Measurements from ENCODE around the gene CORO2B.

CORO2B gene

DNA sequence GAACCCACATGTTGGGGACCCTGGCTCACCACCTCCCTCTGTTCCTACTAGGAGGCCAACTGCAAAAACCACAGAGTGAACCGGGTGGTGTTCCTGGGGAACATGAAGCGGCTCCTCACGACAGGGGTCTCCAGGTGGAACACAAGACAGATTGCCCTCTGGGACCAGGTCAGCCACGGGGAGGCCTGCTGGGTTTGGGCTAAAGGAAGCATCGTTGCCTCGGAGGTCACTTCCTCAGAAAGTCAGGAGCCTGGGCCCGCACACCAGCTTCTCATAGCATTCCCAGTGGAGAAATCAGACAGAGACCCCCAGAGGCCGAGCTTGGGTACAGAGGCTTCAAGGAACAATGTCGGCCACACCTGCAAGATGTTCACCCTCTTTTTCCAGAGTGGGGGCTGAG is 135.1 kb downstream of the CORO2B start:
- no peak for DNase-seq (ENCODE audit: low read depth, low spot score)
- H3K9ac ChIP-seq (ENCODE audit: insufficient read length): no peak overlapping the region
- H3K4me3 ChIP-seq: no peak overlapping the region
- H3K27ac ChIP-seq: no peak overlapping the region
- no peak for TF ChIP-seq EZH2 (IDR thresholded peaks at IDR 0.05)
- TF ChIP-seq FOXP2 (optimal IDR thresholded peaks at IDR 0.05; ENCODE audit: control extremely low read depth, extremely low read length, insufficient read depth): no peak
- TF ChIP-seq POLR2AphosphoS5 (IDR thresholded peaks at IDR 0.05; ENCODE audit: borderline replicate concordance, low read depth, low read length): no peak
- H3K9me3 ChIP-seq (ENCODE audit: low read depth, low read length): no peaks in the 10 kb centered on the region
- H3K36me3 ChIP-seq (ENCODE audit: insufficient read depth, low read length): no peaks in the 10 kb centered on the region

GRCh38 chr15:68715111-68715510 is 136.3 kb downstream of the CORO2B start:
- Histone ChIP-seq H3K9me3 (ENCODE audit: low read depth, low read length) (no peaks in the 10 kb centered on the region), H3K9ac (ENCODE audit: insufficient read length) (no peak overlapping the region), H3K27ac (no peak overlapping the region), H3K36me3 (ENCODE audit: insufficient read depth, low read length) (no peaks in the 10 kb centered on the region), H3K4me3 (no peak overlapping the region)
- DNase-seq (ENCODE audit: low read depth, low spot score): no peak
- no peak for TF ChIP-seq EZH2 (IDR thresholded peaks at IDR 0.05)
- no peak for TF ChIP-seq POLR2AphosphoS5 (IDR thresholded peaks at IDR 0.05; ENCODE audit: borderline replicate concordance, low read depth, low read length)
- no peak for TF ChIP-seq FOXP2 (optimal IDR thresholded peaks at IDR 0.05; ENCODE audit: control extremely low read depth, extremely low read length, insufficient read depth)

GRCh38 chr15:68717951-68718350 is 139.2 kb downstream of the CORO2B start:
- H3K36me3 ChIP-seq (ENCODE audit: insufficient read depth, low read length): no peaks in the 10 kb centered on the region
- H3K4me3 ChIP-seq: no peak overlapping the region
- DNase-seq (ENCODE audit: low read depth, low spot score): no peak
- H3K9ac ChIP-seq (ENCODE audit: insufficient read length): no peak overlapping the region
- no peak overlapping the region for H3K27ac ChIP-seq
- TF ChIP-seq EZH2 (IDR thresholded peaks at IDR 0.05) (no peak), POLR2AphosphoS5 (IDR thresholded peaks at IDR 0.05; ENCODE audit: borderline replicate concordance, low read depth, low read length) (no peak), FOXP2 (optimal IDR thresholded peaks at IDR 0.05; ENCODE audit: control extremely low read depth, extremely low read length, insufficient read depth) (no peak)
- no peaks in the 10 kb centered on the region for H3K9me3 ChIP-seq (ENCODE audit: low read depth, low read length)

DNA sequence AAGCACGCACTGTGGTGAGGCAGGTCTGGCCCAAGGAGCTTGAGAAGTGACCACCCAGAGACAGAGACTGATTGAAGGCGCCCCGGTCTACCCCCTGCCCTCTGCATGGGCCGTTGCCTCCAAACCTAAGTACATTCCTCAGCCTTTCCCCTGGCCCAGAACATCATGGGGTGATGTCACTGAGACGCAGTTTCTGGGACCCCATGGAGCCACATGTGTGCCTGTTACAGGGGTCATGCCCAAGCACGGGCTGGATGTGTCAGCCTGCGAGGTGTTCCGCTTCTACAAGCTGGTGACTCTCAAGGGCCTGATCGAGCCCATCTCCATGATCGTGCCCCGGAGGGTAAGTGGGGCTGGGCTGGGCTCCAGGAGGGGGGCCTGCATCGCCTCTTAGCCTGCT is 139.7 kb downstream of the CORO2B start:
- TF ChIP-seq POLR2AphosphoS5 (IDR thresholded peaks at IDR 0.05; ENCODE audit: borderline replicate concordance, low read depth, low read length) (no peak), EZH2 (IDR thresholded peaks at IDR 0.05) (no peak), FOXP2 (optimal IDR thresholded peaks at IDR 0.05; ENCODE audit: control extremely low read depth, extremely low read length, insufficient read depth) (no peak)
- Histone ChIP-seq H3K9ac (ENCODE audit: insufficient read length) (no peak overlapping the region), H3K36me3 (ENCODE audit: insufficient read depth, low read length) (no peaks in the 10 kb centered on the region), H3K27ac (no peak overlapping the region), H3K9me3 (ENCODE audit: low read depth, low read length) (no peaks in the 10 kb centered on the region), H3K4me3 (no peak overlapping the region)
- DNase-seq (ENCODE audit: low read depth, low spot score): no peak

GRCh38 chr15:68719051-68719450 is 140.3 kb downstream of the CORO2B start:
- H3K9me3 ChIP-seq (ENCODE audit: low read depth, low read length): no peaks in the 10 kb centered on the region
- H3K4me3 ChIP-seq: no peak overlapping the region
- no peak overlapping the region for H3K9ac ChIP-seq (ENCODE audit: insufficient read length)
- no peak for TF ChIP-seq FOXP2 (optimal IDR thresholded peaks at IDR 0.05; ENCODE audit: control extremely low read depth, extremely low read length, insufficient read depth)
- TF ChIP-seq EZH2 (IDR thresholded peaks at IDR 0.05): no peak
- no peak for TF ChIP-seq POLR2AphosphoS5 (IDR thresholded peaks at IDR 0.05; ENCODE audit: borderline replicate concordance, low read depth, low read length)
- no peak for DNase-seq (ENCODE audit: low read depth, low spot score)
- H3K27ac ChIP-seq: no peak overlapping the region
- H3K36me3 ChIP-seq (ENCODE audit: insufficient read depth, low read length): no peaks in the 10 kb centered on the region

DNA sequence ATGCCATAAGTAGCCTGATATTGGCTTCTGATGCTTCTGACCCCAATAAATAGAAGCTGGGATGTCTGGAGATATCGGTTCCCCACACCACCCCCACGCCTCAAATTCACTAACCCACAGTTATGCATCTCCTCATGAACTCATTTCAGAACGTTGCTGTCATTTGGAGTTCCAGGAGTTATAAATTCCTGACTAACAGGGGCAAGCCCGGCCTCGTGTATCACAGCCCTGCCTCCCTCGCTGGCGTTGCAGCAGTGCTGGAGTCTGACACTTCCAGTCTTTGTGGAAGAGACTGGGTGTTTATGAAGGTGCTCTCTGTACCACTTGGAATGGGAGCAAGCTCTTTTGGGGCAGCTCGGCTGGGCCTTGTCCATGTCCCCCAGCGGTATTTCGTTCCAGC is 140.9 kb downstream of the CORO2B start:
- TF ChIP-seq FOXP2 (optimal IDR thresholded peaks at IDR 0.05; ENCODE audit: control extremely low read depth, extremely low read length, insufficient read depth) (no peak), EZH2 (IDR thresholded peaks at IDR 0.05) (no peak), POLR2AphosphoS5 (IDR thresholded peaks at IDR 0.05; ENCODE audit: borderline replicate concordance, low read depth, low read length) (no peak)

GRCh38 chr15:68721886-68722285 is 143.1 kb downstream of the CORO2B start:
- Histone ChIP-seq H3K9me3 (ENCODE audit: low read depth, low read length) (no peaks in the 10 kb centered on the region), H3K36me3 (ENCODE audit: insufficient read depth, low read length) (no peaks in the 10 kb centered on the region), H3K4me3 (no peak overlapping the region), H3K27ac (no peak overlapping the region), H3K9ac (ENCODE audit: insufficient read length) (no peak overlapping the region)
- no peak for TF ChIP-seq EZH2 (IDR thresholded peaks at IDR 0.05)
- no peak for TF ChIP-seq FOXP2 (optimal IDR thresholded peaks at IDR 0.05; ENCODE audit: control extremely low read depth, extremely low read length, insufficient read depth)
- TF ChIP-seq POLR2AphosphoS5 (IDR thresholded peaks at IDR 0.05; ENCODE audit: borderline replicate concordance, low read depth, low read length): no peak
- no peak for DNase-seq (ENCODE audit: low read depth, low spot score)

More for the DNA sequence above, 140.9 kb downstream of the CORO2B start:
- Histone ChIP-seq H3K36me3 (ENCODE audit: insufficient read depth, low read length) (no peaks in the 10 kb centered on the region), H3K4me3 (no peak overlapping the region), H3K9me3 (ENCODE audit: low read depth, low read length) (no peaks in the 10 kb centered on the region), H3K27ac (no peak overlapping the region), H3K9ac (ENCODE audit: insufficient read length) (no peak overlapping the region)
- no peak for DNase-seq (ENCODE audit: low read depth, low spot score)

DNA sequence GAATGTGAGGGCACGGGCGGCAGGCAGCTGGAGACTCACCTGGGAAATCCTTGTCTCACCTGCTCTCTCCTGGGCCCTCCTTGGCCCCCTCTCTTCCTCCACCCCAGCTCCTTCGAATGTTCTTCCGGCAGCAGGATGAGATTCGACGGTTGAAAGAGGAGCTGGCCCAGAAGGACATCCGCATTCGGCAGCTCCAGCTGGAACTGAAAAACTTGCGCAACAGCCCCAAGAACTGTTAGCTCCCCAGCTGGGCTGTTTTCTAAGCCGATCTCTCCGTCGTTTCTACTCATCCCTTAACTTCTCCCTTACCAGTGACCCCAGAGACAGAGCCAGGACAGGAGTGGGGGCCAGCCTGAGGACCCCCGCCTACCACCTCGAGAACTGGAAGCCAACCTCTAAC is 146.9 kb downstream of the CORO2B start:
- TF ChIP-seq FOXP2 (optimal IDR thresholded peaks at IDR 0.05; ENCODE audit: control extremely low read depth, extremely low read length, insufficient read depth): no peak
- TF ChIP-seq EZH2 (IDR thresholded peaks at IDR 0.05): no peak
- TF ChIP-seq POLR2AphosphoS5 (IDR thresholded peaks at IDR 0.05; ENCODE audit: borderline replicate concordance, low read depth, low read length): no peak
- H3K9me3 ChIP-seq (ENCODE audit: low read depth, low read length): no peaks in the 10 kb centered on the region
- DNase-seq (ENCODE audit: low read depth, low spot score): no peak
- no peak overlapping the region for H3K4me3 ChIP-seq
- no peak overlapping the region for H3K27ac ChIP-seq
- no peak overlapping the region for H3K9ac ChIP-seq (ENCODE audit: insufficient read length)
- H3K36me3 ChIP-seq (ENCODE audit: insufficient read depth, low read length): no peaks in the 10 kb centered on the region

GRCh38 chr15:68726246-68726645 is 147.5 kb downstream of the CORO2B start:
- no peak overlapping the region for H3K9ac ChIP-seq (ENCODE audit: insufficient read length)
- TF ChIP-seq EZH2 (IDR thresholded peaks at IDR 0.05) (no peak), POLR2AphosphoS5 (IDR thresholded peaks at IDR 0.05; ENCODE audit: borderline replicate concordance, low read depth, low read length) (no peak), FOXP2 (optimal IDR thresholded peaks at IDR 0.05; ENCODE audit: control extremely low read depth, extremely low read length, insufficient read depth) (no peak)

More at GRCh38 chr15:68726246-68726645, 147.5 kb downstream of the CORO2B start:
- no peak overlapping the region for H3K27ac ChIP-seq
- H3K9me3 ChIP-seq (ENCODE audit: low read depth, low read length): no peaks in the 10 kb centered on the region
- DNase-seq (ENCODE audit: low read depth, low spot score): no peak
- no peaks in the 10 kb centered on the region for H3K36me3 ChIP-seq (ENCODE audit: insufficient read depth, low read length)
- no peak overlapping the region for H3K4me3 ChIP-seq

Measured in SK-N-MC (cell line).